OCI-LY1 (cell line): ENCODE measurements around the gene ZNF341.

Experiments
- H2AFZ ChIP-seq: fragments of 200-600 bp; sonication (generic), shearing (Covaris generic); 2 replicates; pipeline ENCODE4 v1.6.0; 2014; ENCODE audit warnings: antibody characterized with exemption, mild to moderate bottlenecking, low read length
- H3F3A ChIP-seq: fragments of 200-600 bp; sonication (generic), shearing (Covaris generic); 2 replicates; pipeline ENCODE4 v1.6.0; 2014; ENCODE audit warnings: mild to moderate bottlenecking, antibody characterized with exemption, low read length, moderate library complexity; ENCODE audit not compliant: insufficient read depth
- H3K27ac ChIP-seq: fragments of 200-600 bp; sonication (generic); 2 replicates; pipeline ENCODE4 v1.5.1; 2014; ENCODE audit warnings: low read length, mixed run types, mild to moderate bottlenecking, low read depth; ENCODE audit not compliant: poor library complexity, severe bottlenecking
- H3K27me3 ChIP-seq: fragments of 200-600 bp; sonication (generic); 2 replicates; pipeline ENCODE4 v1.6.0; 2014; ENCODE audit warnings: antibody characterized with exemption, mild to moderate bottlenecking, low read length, moderate library complexity; ENCODE audit not compliant: insufficient read depth
- H3K36me3 ChIP-seq: fragments of 200-600 bp; sonication (generic); 2 replicates; pipeline ENCODE4 v1.6.1; 2014; ENCODE audit warnings: mild to moderate bottlenecking, antibody characterized with exemption, low read length, moderate library complexity, mixed read lengths; ENCODE audit not compliant: insufficient read depth
- H3K4me1 ChIP-seq: fragments of 200-600 bp; sonication (generic); 2 replicates; pipeline ENCODE4 v1.5.1; 2014; ENCODE audit warnings: mild to moderate bottlenecking, low read length, moderate library complexity; ENCODE audit not compliant: insufficient read depth, severe bottlenecking
- H3K4me2 ChIP-seq: fragments of 200-600 bp; sonication (generic), shearing (Covaris generic); 2 replicates; pipeline ENCODE4 v1.6.1; 2014; ENCODE audit warnings: low read length
- H3K4me3 ChIP-seq: fragments of 200-600 bp; sonication (generic); 2 replicates; pipeline ENCODE4 v1.5.1; 2014; ENCODE audit warnings: low read length, low read depth, mild to moderate bottlenecking, mixed read lengths; ENCODE audit not compliant: poor library complexity, severe bottlenecking
- H3K79me2 ChIP-seq: fragments of 200-600 bp; shearing (Covaris generic); 2 replicates; pipeline ENCODE4 v1.6.1; 2016; ENCODE audit warnings: mixed run types, low read length, mixed read lengths; ENCODE audit not compliant: insufficient read depth
- H3K9ac ChIP-seq: fragments of 200-600 bp; sonication (generic), shearing (Covaris generic); 2 replicates; pipeline ENCODE4 v1.6.1; 2014; ENCODE audit warnings: mild to moderate bottlenecking, low read length, mixed read lengths
- H3K9me2 ChIP-seq: fragments of 200-600 bp; sonication (generic), shearing (Covaris generic); 2 replicates; pipeline ENCODE4 v1.6.1; 2014; ENCODE audit warnings: low read depth, mild to moderate bottlenecking, low read length, mixed read lengths
- H3K9me3 ChIP-seq: fragments of 200-600 bp; shearing (Covaris generic); 2 replicates; pipeline ENCODE4 v1.6.1; 2014; ENCODE audit warnings: low read length, mixed read lengths
- H4K20me1 ChIP-seq: fragments of 200-600 bp; sonication (generic), shearing (Covaris generic); 2 replicates; pipeline ENCODE4 v1.6.0; 2016; ENCODE audit warnings: mild to moderate bottlenecking, low read length; ENCODE audit not compliant: insufficient read depth
- EZH2 ChIP-seq: fragments of 200-600 bp; sonication (generic), shearing (Covaris generic); IDR thresholded peaks from 2 replicates; pipeline ENCODE4 v1.8.0; 2017; ENCODE audit warnings: borderline replicate concordance, mixed run types, mild to moderate bottlenecking, antibody characterized with exemption, low read length, moderate library complexity, mixed read lengths
- TF ChIP-seq, protein P1 (sequence below): fragments of 200-600 bp; sonication (generic), shearing (Covaris generic); IDR thresholded peaks from 2 replicates; pipeline ENCODE4 v1.5.1; 2017; ENCODE audit warnings: mild to moderate bottlenecking, antibody characterized with exemption, low read length, moderate library complexity, mixed read lengths

ZNF341 gene

DNA sequence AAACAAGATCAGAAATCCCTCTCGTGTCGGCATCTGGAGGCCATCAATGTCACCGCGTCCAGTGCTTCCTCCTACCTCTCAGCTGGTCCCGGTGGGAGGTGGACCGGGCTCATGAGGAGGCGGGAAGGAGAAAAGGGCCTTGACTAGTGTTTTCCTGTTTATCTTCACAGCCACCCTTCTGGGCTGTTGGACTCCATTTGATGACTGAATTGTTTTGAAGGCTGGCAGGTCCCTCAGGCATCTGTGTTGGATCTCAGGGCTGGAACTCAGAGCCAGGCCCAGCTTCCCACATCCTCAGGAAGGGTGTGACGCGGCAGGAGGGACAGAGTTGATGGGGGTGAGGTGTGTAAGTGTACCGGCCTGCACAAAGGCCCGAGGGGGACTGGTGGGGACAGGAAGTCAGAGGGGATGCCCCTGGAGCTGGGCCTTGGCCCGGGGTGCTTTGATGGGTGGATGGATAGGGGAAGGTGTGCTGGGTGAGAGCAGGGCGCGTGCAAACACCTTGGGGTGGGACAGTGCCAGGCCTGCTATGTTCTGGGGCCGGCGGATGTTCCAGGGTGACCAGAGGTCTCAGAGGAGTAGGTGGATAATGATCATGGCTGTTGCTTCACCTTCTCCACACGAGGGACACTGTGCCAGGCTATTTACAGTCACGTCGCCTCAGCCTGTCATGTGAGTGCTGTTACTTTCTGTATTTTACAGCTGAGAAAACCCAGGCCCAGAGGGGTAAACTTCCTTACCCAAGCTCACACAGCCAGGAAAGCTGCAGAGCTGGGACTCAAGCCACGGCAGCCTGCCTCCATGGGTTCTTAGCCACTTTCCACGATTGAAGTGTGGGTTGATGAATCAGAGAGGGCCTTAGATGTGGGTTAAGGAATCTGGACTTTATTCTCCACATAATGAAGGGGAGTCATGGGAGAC lies 61.5 kb downstream of the ZNF341 start:
- no peaks in the 10 kb centered on the region for H3K9me2 ChIP-seq
- no peaks in the 10 kb centered on the region for H3K36me3 ChIP-seq
- TF ChIP-seq EZH2 = no peak
- TF ChIP-seq, protein P1, sequence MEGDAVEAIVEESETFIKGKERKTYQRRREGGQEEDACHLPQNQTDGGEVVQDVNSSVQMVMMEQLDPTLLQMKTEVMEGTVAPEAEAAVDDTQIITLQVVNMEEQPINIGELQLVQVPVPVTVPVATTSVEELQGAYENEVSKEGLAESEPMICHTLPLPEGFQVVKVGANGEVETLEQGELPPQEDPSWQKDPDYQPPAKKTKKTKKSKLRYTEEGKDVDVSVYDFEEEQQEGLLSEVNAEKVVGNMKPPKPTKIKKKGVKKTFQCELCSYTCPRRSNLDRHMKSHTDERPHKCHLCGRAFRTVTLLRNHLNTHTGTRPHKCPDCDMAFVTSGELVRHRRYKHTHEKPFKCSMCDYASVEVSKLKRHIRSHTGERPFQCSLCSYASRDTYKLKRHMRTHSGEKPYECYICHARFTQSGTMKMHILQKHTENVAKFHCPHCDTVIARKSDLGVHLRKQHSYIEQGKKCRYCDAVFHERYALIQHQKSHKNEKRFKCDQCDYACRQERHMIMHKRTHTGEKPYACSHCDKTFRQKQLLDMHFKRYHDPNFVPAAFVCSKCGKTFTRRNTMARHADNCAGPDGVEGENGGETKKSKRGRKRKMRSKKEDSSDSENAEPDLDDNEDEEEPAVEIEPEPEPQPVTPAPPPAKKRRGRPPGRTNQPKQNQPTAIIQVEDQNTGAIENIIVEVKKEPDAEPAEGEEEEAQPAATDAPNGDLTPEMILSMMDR = no peak
- no peak overlapping the region for H3K4me3 ChIP-seq
- H3K9ac ChIP-seq = no peak overlapping the region
- no peak overlapping the region for H3K27ac ChIP-seq
- H2AFZ ChIP-seq = no peak overlapping the region
- no peak overlapping the region for H3K4me2 ChIP-seq
- H4K20me1 ChIP-seq = no peaks in the 10 kb centered on the region
- H3K4me1 ChIP-seq = no peaks in the 10 kb centered on the region
- H3K79me2 ChIP-seq = no peaks in the 10 kb centered on the region
- H3F3A ChIP-seq = no peaks in the 10 kb centered on the region
- H3K9me3 ChIP-seq = no peaks in the 10 kb centered on the region
- no peaks in the 10 kb centered on the region for H3K27me3 ChIP-seq

DNA sequence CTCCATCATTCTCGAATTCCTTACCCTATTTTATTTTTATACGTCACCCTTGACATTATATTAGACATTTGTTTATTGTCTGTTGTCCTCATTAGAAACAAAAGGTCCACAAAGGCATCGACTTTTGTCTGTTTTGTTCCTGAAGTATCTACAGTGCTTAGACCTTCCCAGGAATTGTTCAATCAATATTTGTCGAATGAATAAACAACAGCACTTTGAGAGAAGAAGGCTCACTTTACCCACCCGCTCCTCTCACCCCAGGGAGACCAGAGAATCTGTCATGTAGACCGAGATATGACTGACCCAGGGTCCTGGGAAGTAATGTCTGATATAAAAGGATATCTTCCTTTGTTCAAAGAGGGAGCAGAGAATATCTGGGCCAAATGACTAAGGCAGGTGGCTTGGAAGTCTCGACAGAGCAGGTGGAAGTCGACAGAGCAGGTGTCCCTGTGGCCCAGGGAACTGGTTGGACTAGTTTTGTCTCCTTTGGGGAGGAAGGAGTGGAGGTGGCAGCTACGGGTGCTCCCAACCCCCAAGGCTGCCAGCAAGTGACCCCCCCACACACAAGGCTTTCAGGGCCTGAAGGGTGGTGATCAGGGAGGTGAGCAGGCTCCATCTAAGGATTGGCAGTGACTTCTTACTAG lies 64.6 kb downstream of the ZNF341 start:
- Histone ChIP-seq H2AFZ (no peak overlapping the region), H3K27me3 (no peaks in the 10 kb centered on the region), H3F3A (no peaks in the 10 kb centered on the region), H3K4me3 (no peak overlapping the region), H3K79me2 (no peaks in the 10 kb centered on the region), H3K9me2 (no peaks in the 10 kb centered on the region), H3K9me3 (no peaks in the 10 kb centered on the region), H4K20me1 (no peaks in the 10 kb centered on the region), H3K27ac (no peak overlapping the region), H3K4me2 (no peak overlapping the region), H3K9ac (no peak overlapping the region), H3K36me3 (no peaks in the 10 kb centered on the region), H3K4me1 (no peaks in the 10 kb centered on the region)
- no peak for TF ChIP-seq EZH2
- TF ChIP-seq, protein P1 = no peak

DNA sequence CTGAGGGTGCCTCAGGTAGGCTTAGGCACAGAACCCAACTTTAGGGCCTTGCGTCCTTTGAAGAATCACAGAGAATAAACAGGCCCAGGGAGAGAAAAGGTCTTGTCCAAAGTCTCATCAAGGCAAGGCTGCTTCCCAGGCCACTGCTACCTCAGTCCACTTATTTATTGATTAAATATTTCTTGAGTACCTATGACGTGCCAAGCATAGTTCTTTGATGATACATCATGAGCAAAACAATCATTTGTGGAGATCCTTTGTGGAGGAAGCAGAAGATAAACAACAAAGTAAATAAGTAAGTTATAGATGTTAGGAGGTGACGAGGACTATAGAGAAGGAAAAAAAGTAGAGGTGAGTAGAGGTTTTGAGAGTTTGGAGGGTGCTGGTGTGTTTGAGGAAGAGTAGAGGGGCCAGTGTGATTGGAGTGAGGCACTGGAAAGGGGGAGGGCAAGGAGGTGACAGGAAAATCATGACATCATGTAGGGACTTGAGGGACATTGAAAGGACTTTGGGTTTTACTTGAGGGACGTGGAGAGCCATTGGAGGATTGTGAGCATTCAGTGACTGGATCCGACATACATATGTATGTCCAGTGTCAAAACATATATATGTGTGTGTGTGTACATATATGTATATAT lies 65.2 kb downstream of the ZNF341 start:
- no peaks in the 10 kb centered on the region for H3K79me2 ChIP-seq
- H3K36me3 ChIP-seq = no peaks in the 10 kb centered on the region
- H3F3A ChIP-seq = no peaks in the 10 kb centered on the region
- H3K27me3 ChIP-seq = no peaks in the 10 kb centered on the region
- H3K27ac ChIP-seq = no peak overlapping the region
- no peak overlapping the region for H3K4me2 ChIP-seq
- H4K20me1 ChIP-seq = no peaks in the 10 kb centered on the region
- no peak overlapping the region for H3K4me3 ChIP-seq
- H3K9me3 ChIP-seq = no peaks in the 10 kb centered on the region
- no peaks in the 10 kb centered on the region for H3K4me1 ChIP-seq
- H3K9ac ChIP-seq = no peak overlapping the region
- H2AFZ ChIP-seq = no peak overlapping the region
- TF ChIP-seq, protein P1 = no peak
- H3K9me2 ChIP-seq = no peaks in the 10 kb centered on the region
